ENCODE results near the gene TMEM82.

DNA sequence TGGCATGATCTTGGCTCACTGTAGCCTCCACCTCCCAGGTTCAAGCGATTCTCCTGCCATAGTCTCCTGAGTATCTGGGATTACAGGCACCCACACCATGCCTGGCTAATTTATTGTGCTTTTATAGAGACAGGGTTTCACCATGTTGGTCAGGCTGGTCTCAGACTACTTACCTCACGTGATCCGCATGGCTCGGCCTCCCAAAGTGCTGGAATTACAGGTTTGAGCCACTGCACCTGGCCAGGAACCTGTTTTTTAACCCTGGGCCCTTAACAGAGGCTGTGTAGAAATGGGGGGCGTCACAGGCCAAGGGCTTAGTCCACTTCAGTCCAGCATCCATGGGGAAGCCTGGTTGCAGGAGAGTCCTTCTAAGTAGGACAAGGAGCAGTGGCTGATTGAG lies 25.6 kb downstream of the TMEM82 start:
- TF ChIP-seq, protein P1, sequence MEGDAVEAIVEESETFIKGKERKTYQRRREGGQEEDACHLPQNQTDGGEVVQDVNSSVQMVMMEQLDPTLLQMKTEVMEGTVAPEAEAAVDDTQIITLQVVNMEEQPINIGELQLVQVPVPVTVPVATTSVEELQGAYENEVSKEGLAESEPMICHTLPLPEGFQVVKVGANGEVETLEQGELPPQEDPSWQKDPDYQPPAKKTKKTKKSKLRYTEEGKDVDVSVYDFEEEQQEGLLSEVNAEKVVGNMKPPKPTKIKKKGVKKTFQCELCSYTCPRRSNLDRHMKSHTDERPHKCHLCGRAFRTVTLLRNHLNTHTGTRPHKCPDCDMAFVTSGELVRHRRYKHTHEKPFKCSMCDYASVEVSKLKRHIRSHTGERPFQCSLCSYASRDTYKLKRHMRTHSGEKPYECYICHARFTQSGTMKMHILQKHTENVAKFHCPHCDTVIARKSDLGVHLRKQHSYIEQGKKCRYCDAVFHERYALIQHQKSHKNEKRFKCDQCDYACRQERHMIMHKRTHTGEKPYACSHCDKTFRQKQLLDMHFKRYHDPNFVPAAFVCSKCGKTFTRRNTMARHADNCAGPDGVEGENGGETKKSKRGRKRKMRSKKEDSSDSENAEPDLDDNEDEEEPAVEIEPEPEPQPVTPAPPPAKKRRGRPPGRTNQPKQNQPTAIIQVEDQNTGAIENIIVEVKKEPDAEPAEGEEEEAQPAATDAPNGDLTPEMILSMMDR (IDR thresholded peaks at IDR 0.05): no peak
- no peak for TF ChIP-seq POLR2A (IDR thresholded peaks at IDR 0.05)

All from right lobe of liver (tissue), 4 donors.